HT1080 (cell line): ENCODE measurements around the gene MBOAT1. TPM values are rescaled to one million over a fixed set of nuclear protein-coding genes. Genes with fewer than 3 reads are reported as not detected.

ENCODE experiments used
- total RNA-seq: library from RNA; depleted of rRNA; stranded (reverse); fragments of >200 nt; shearing (Covaris generic); gene quantifications from 2 replicates; pipeline ENCODE4 v1.2.3, GENCODE V29; 2014; rRNA removed

Gene MBOAT1
- total RNA-seq, 1 experiment from 2014 or later: 9.3 TPM

Other genes starting within 250 kb of the MBOAT1 start
- 5.5 and 6.7 TPM in 2 replicates for gene E2F3, start 189.4 kb upstream of the MBOAT1 start, total RNA-seq